ENCODE results near the gene PAK4. TPM values are rescaled to one million over a fixed set of nuclear protein-coding genes. Genes with fewer than 3 reads are reported as not detected.

PAK4 gene
- total RNA-seq, 3 donors from 2014 or later (not counting 1 experiment from before 2014, with no cell fraction given) = 6.7 to 13.4 (median 11.8) TPM

GRCh38 chr19:39155741-39156140 lies 30.2 kb downstream of the PAK4 start:
- no peak for TF ChIP-seq CTCF (IDR thresholded peaks at IDR 0.05)

GRCh38 chr19:39156326-39157230 lies 31.0 kb downstream of the PAK4 start:
- no peak overlapping the region for H3K4me3 ChIP-seq (ENCODE audit: low read length)
- no peaks in the 10 kb centered on the region for H3K27me3 ChIP-seq (ENCODE audit: control insufficient read depth, insufficient read depth, low read length)
- ATAC-seq = peak in 1 of 3 donors; percentile 50
- peaks cover 33 to 60% of the 10 kb centered on the region in 2 donors for H3K4me1 Mint-ChIP-seq
- no peaks in the 10 kb centered on the region for H3K9me3 Mint-ChIP-seq
- H3K4me1 ChIP-seq (ENCODE audit: control insufficient read depth, insufficient read depth, low read length) = peaks cover 31% of the 10 kb centered on the region
- H3K9me3 ChIP-seq (ENCODE audit: control insufficient read depth, insufficient read depth, low read length) = no peaks in the 10 kb centered on the region
- TF ChIP-seq CTCF (IDR thresholded peaks at IDR 0.05) = no peak
- DNase-seq = no peak
- no peaks in the 10 kb centered on the region for H3K36me3 ChIP-seq (ENCODE audit: control insufficient read depth, insufficient read depth, low read length)
- H3K36me3 Mint-ChIP-seq = no peaks in the 10 kb centered on the region
- H3K27ac Mint-ChIP-seq = peak overlapping the region in 1 of 2 donors; percentile 45
- intact Hi-C loops (cut with micrococcal nuclease) = no loop called here
- WGBS (ENCODE audit: insufficient coverage) = 56% methylated on average over 24 of the region's 24 CpGs
- H3K27me3 Mint-ChIP-seq (ENCODE audit: low read depth in 2 of 2) = no peaks in the 10 kb centered on the region
- H3K4me3 Mint-ChIP-seq = peak overlapping the region; percentile 6
- no peak overlapping the region for H3K27ac ChIP-seq (ENCODE audit: low read length)

More at GRCh38 chr19:39155741-39156140, 30.2 kb downstream of the PAK4 start:
- H3K36me3 Mint-ChIP-seq = no peaks in the 10 kb centered on the region
- no peaks in the 10 kb centered on the region for H3K9me3 ChIP-seq (ENCODE audit: control insufficient read depth, insufficient read depth, low read length)
- peaks cover 39 to 62% of the 10 kb centered on the region in 2 donors for H3K4me1 Mint-ChIP-seq
- peaks cover 32% of the 10 kb centered on the region for H3K4me1 ChIP-seq (ENCODE audit: control insufficient read depth, insufficient read depth, low read length)
- H3K27me3 ChIP-seq (ENCODE audit: control insufficient read depth, insufficient read depth, low read length) = no peaks in the 10 kb centered on the region
- H3K27ac Mint-ChIP-seq = peak overlapping the region in 1 of 2 donors; percentile 45
- H3K36me3 ChIP-seq (ENCODE audit: control insufficient read depth, insufficient read depth, low read length) = no peaks in the 10 kb centered on the region
- no peaks in the 10 kb centered on the region for H3K27me3 Mint-ChIP-seq (ENCODE audit: low read depth in 2 of 2)
- DNase-seq (no peak), ATAC-seq (no peak)
- H3K4me3 ChIP-seq (ENCODE audit: low read length) = no peak overlapping the region
- WGBS (ENCODE audit: insufficient coverage) = 93% methylated on average over 15 of the region's 15 CpGs
- intact Hi-C loops (cut with micrococcal nuclease) = no loop called here
- H3K9me3 Mint-ChIP-seq = no peaks in the 10 kb centered on the region
- H3K4me3 Mint-ChIP-seq = no peak overlapping the region
- no peak overlapping the region for H3K27ac ChIP-seq (ENCODE audit: low read length)

- peaks cover 28% of the 10 kb centered on the region for H3K4me1 ChIP-seq (ENCODE audit: control insufficient read depth, insufficient read depth, low read length)
- no peaks in the 10 kb centered on the region for H3K9me3 ChIP-seq (ENCODE audit: control insufficient read depth, insufficient read depth, low read length)
- WGBS (ENCODE audit: insufficient coverage) = 90% methylated on average over 23 of the region's 23 CpGs
- H3K27me3 ChIP-seq (ENCODE audit: control insufficient read depth, insufficient read depth, low read length) = no peaks in the 10 kb centered on the region
- no peak for ATAC-seq
- no peak for DNase-seq
- Mint-ChIP-seq H3K27me3 (ENCODE audit: low read depth in 2 of 2) (no peaks in the 10 kb centered on the region), H3K9me3 (no peaks in the 10 kb centered on the region), H3K36me3 (no peaks in the 10 kb centered on the region), H3K4me3 (peak overlapping the region; percentile 40), H3K27ac (no peak overlapping the region), H3K4me1 (peaks cover 35 to 65% of the 10 kb centered on the region in 2 donors)
- no peaks in the 10 kb centered on the region for H3K36me3 ChIP-seq (ENCODE audit: control insufficient read depth, insufficient read depth, low read length)
- TF ChIP-seq CTCF (IDR thresholded peaks at IDR 0.05) = no peak
- H3K4me3 ChIP-seq (ENCODE audit: low read length) = no peak overlapping the region
- intact Hi-C loops (cut with micrococcal nuclease) = no loop called here
- no peak overlapping the region for H3K27ac ChIP-seq (ENCODE audit: low read length)
Measured at GRCh38 chr19:39157275-39157996, 31.9 kb downstream of the PAK4 start.
